Hepatocyte (in vitro differentiated cells): ENCODE results near the gene RABGAP1L. TPM values are rescaled to one million over a fixed set of nuclear protein-coding genes. Genes with fewer than 3 reads are reported as not detected.

Source experiments
- DNase-seq: peaks from one replicate; pipeline ENCODE4 v3.0.0-alpha.2; 2016; ENCODE audit warnings: low spot score
- H2AFZ ChIP-seq: fragments of 200-600 bp; sonication (generic); 2 replicates; pipeline ENCODE4 v1.6.0; 2016; ENCODE audit warnings: antibody characterized with exemption, mild to moderate bottlenecking
- H3K27ac ChIP-seq: fragments of 200-600 bp; sonication (generic); 2 replicates; pipeline ENCODE4 v1.5.1; 2016; ENCODE audit warnings: mild to moderate bottlenecking
- H3K27me3 ChIP-seq: fragments of 200-600 bp; sonication (generic); 2 replicates; pipeline ENCODE4 v1.6.1; 2016
- H3K36me3 ChIP-seq: fragments of 200-600 bp; sonication (generic); replicated peaks from 2 replicates; pipeline ENCODE4 v1.5.1; 2016; ENCODE audit warnings: low read depth; ENCODE audit not compliant: insufficient read depth
- H3K4me1 ChIP-seq: fragments of 200-600 bp; sonication (generic); 2 replicates; pipeline ENCODE4 v1.5.1; 2016; ENCODE audit warnings: mild to moderate bottlenecking, moderate library complexity; ENCODE audit not compliant: insufficient read depth
- H3K4me2 ChIP-seq: fragments of 200-600 bp; sonication (generic); 2 replicates; pipeline ENCODE4 v1.6.0; 2016
- H3K4me3 ChIP-seq: fragments of 200-600 bp; sonication (generic); 2 replicates; pipeline ENCODE4 v1.5.1; 2016; ENCODE audit warnings: mild to moderate bottlenecking
- H3K79me2 ChIP-seq: fragments of 200-600 bp; sonication (generic); 2 replicates; pipeline ENCODE4 v1.6.0; 2017; ENCODE audit warnings: mild to moderate bottlenecking
- H3K9me2 ChIP-seq: fragments of 200-600 bp; sonication (generic); replicated peaks from 2 replicates; pipeline ENCODE4 v1.6.0; 2017; ENCODE audit warnings: mild to moderate bottlenecking; ENCODE audit not compliant: insufficient read depth
- H3K9me3 ChIP-seq: fragments of 200-600 bp; sonication (generic); 2 replicates; pipeline ENCODE4 v1.5.1; 2016; ENCODE audit warnings: low read depth, mild to moderate bottlenecking
- H4K20me1 ChIP-seq: fragments of 200-600 bp; sonication (generic); 2 replicates; pipeline ENCODE4 v1.6.0; 2016; ENCODE audit warnings: mild to moderate bottlenecking; ENCODE audit not compliant: insufficient read depth, poor library complexity, severe bottlenecking
- CTCF ChIP-seq: fragments of 200-600 bp; sonication (generic); IDR thresholded peaks from 2 replicates; pipeline ENCODE4 v1.5.1; 2016; ENCODE audit warnings: antibody characterized with exemption, mild to moderate bottlenecking; ENCODE audit not compliant: poor library complexity
- EZH2 ChIP-seq: fragments of 200-600 bp; sonication (generic); IDR thresholded peaks from 2 replicates; pipeline ENCODE4 v1.6.1; 2016; ENCODE audit warnings: antibody characterized with exemption, mild to moderate bottlenecking, borderline replicate concordance
- EZH2phosphoT487 ChIP-seq: fragments of 200-600 bp; sonication (generic); IDR thresholded peaks from one replicate; pipeline ENCODE4 v1.6.1; 2018; ENCODE audit warnings: antibody characterized with exemption, mild to moderate bottlenecking, low read depth, moderate library complexity; ENCODE audit not compliant: unreplicated experiment, severe bottlenecking
- WGBS: methylation state at CpG from one replicate; pipeline ENCODE4 v1.1.6; 2016; ENCODE audit warnings: low lambda C conversion rate; ENCODE audit errors: missing lambda C conversion rate; 5-methylcytosine and 5-hydroxymethylcytosine counted together
- polyA plus RNA-seq: library from polyadenylated mRNA; unstranded; fragments of >200 nt; fragmentation: Nextera tagmentation; extraction: Ambion mirVana; gene quantifications from 2 replicates; pipeline ENCODE4 v1.2.1, GENCODE V29; 2016
- total RNA-seq: library from RNA; depleted of rRNA; stranded (reverse); fragments of >200 nt; gene quantifications from 2 replicates; pipeline ENCODE4 v1.2.3, GENCODE V29; 2014

RABGAP1L gene
- total and polyA plus RNA-seq, 2 experiments from 2014 or later = 15.0 to 41.8 TPM

GRCh38 chr1:174990382-174990999, 831.2 kb downstream of the RABGAP1L start:
- Histone ChIP-seq H3K36me3 (no peaks in the 10 kb centered on the region), H2AFZ (peak overlapping the region; percentile 24), H3K9me2 (no peaks in the 10 kb centered on the region), H3K4me3 (no peak overlapping the region), H3K4me1 (no peaks in the 10 kb centered on the region), H3K79me2 (no peaks in the 10 kb centered on the region), H4K20me1 (no peaks in the 10 kb centered on the region), H3K9me3 (no peaks in the 10 kb centered on the region), H3K27ac (no peak overlapping the region), H3K4me2 (peak overlapping the region; percentile 62), H3K27me3 (no peaks in the 10 kb centered on the region)
- TF ChIP-seq EZH2phosphoT487 = no peak
- TF ChIP-seq CTCF = no peak
- TF ChIP-seq EZH2 = no peak
- 73% methylated on average over 6 of the region's 6 CpGs for WGBS
- no peak for DNase-seq

DNA sequence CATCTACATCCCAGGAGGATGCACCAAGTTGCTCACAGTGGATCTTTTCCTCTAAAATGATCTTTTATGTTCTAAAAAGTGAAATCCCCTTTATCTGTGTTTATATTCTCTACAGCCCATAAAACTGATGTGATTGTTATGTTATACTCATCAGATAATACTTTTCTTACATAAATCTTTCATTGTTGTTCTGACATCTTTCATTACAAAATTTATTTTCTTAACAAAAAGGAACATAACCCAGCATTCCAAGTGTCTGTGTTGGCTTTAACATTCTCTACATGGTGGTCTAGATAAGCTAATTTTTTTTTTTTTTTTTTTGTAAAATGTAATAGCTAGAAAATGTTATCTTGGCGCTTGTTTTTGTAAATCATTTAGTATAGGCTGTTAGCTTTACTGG, 832.2 kb downstream of the RABGAP1L start:
- Histone ChIP-seq H3K9me3 (no peaks in the 10 kb centered on the region), H3K4me3 (no peak overlapping the region), H3K27ac (no peak overlapping the region), H3K4me2 (no peak overlapping the region), H2AFZ (no peak overlapping the region), H3K79me2 (no peaks in the 10 kb centered on the region), H3K9me2 (no peaks in the 10 kb centered on the region), H4K20me1 (no peaks in the 10 kb centered on the region), H3K4me1 (no peaks in the 10 kb centered on the region), H3K36me3 (no peaks in the 10 kb centered on the region), H3K27me3 (no peaks in the 10 kb centered on the region)
- 87% methylated on average over 1 of the region's 1 CpG for WGBS
- TF ChIP-seq EZH2 (no peak), EZH2phosphoT487 (no peak), CTCF (no peak)
- no peak for DNase-seq

GRCh38 chr1:174995121-174995520, 835.8 kb downstream of the RABGAP1L start:
- H3K27me3 ChIP-seq = no peaks in the 10 kb centered on the region
- 66% methylated on average over 3 of the region's 3 CpGs for WGBS

More at GRCh38 chr1:174995121-174995520, 835.8 kb downstream of the RABGAP1L start:
- Histone ChIP-seq H3K9me2 (no peaks in the 10 kb centered on the region), H3K79me2 (no peaks in the 10 kb centered on the region), H3K4me2 (no peak overlapping the region), H3K27ac (no peak overlapping the region), H3K9me3 (no peaks in the 10 kb centered on the region), H3K4me3 (no peak overlapping the region), H3K4me1 (peaks cover 14% of the 10 kb centered on the region), H4K20me1 (no peaks in the 10 kb centered on the region), H2AFZ (no peak overlapping the region), H3K36me3 (no peaks in the 10 kb centered on the region)
- TF ChIP-seq EZH2 = no peak
- TF ChIP-seq CTCF = no peak
- TF ChIP-seq EZH2phosphoT487 = no peak
- DNase-seq = no peak
